Measurements from ENCODE around the gene CENPX. TPM values are rescaled to one million over a fixed set of nuclear protein-coding genes. Genes with fewer than 3 reads are reported as not detected.

Gene CENPX
- total and polyA plus RNA-seq, 10 donors, result 25.4 to 91.8 (median 32.9) TPM

DNA sequence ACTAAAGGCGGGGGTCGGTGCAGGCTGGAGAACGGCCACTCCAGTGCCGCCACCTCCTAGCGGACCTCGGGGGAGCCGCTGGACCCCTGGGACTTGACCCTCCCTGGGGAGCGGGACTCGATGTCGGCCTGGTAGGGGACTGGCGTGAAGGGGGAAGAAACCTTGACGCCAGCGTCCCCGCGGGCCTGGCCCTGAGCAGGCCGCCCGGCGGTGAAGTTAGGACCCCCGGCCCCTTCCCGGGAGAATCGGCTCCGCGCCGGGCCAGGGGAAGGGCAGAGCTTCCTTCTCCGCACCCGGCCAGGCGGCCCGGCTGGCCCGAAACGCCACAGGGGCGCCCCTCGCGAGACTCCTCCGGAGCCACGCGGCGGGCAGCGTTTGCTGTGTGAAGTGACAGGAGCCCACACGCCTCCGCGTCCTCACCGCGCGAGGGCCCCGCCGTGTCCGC is 42.5 kb upstream of the CENPX start:
- Histone ChIP-seq H3K4me1 (peaks cover 17 to 47% (median 34%) of the 10 kb centered on the region in 6 donors), H3K4me3 (peak overlapping the region; percentile 73 to 96 (median 91)), H3K27ac (peak overlapping the region in 7 of 8 donors; percentile 88 to 94 (median 91)), H3K36me3 (peaks cover 0 to 40% (median 32%) of the 10 kb centered on the region in 6 donors), H3K27me3 (replicated peaks in 1 of 7) (no peaks in the 10 kb centered on the region), H3K9me3 (no peaks in the 10 kb centered on the region)
- TF ChIP-seq, protein P1, sequence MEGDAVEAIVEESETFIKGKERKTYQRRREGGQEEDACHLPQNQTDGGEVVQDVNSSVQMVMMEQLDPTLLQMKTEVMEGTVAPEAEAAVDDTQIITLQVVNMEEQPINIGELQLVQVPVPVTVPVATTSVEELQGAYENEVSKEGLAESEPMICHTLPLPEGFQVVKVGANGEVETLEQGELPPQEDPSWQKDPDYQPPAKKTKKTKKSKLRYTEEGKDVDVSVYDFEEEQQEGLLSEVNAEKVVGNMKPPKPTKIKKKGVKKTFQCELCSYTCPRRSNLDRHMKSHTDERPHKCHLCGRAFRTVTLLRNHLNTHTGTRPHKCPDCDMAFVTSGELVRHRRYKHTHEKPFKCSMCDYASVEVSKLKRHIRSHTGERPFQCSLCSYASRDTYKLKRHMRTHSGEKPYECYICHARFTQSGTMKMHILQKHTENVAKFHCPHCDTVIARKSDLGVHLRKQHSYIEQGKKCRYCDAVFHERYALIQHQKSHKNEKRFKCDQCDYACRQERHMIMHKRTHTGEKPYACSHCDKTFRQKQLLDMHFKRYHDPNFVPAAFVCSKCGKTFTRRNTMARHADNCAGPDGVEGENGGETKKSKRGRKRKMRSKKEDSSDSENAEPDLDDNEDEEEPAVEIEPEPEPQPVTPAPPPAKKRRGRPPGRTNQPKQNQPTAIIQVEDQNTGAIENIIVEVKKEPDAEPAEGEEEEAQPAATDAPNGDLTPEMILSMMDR (IDR thresholded peaks at IDR 0.05 in 8 of 11, conservative IDR thresholded peaks at IDR 0.05 in 3 of 11), result no peak
- TF ChIP-seq POLR2A (IDR thresholded peaks at IDR 0.05), result no peak
- TF ChIP-seq POLR2AphosphoS5 (IDR thresholded peaks at IDR 0.05), result no peak
- 1 to 2% (median 1%) methylated on average over 23 to 47 of the region's 47 CpGs for WGBS, 5 donors
- peak; percentile 86 for DNase-seq
- intact Hi-C loops (cut with DNase I; ENCODE audit: low total_unique reads), result no loop called here

DNA sequence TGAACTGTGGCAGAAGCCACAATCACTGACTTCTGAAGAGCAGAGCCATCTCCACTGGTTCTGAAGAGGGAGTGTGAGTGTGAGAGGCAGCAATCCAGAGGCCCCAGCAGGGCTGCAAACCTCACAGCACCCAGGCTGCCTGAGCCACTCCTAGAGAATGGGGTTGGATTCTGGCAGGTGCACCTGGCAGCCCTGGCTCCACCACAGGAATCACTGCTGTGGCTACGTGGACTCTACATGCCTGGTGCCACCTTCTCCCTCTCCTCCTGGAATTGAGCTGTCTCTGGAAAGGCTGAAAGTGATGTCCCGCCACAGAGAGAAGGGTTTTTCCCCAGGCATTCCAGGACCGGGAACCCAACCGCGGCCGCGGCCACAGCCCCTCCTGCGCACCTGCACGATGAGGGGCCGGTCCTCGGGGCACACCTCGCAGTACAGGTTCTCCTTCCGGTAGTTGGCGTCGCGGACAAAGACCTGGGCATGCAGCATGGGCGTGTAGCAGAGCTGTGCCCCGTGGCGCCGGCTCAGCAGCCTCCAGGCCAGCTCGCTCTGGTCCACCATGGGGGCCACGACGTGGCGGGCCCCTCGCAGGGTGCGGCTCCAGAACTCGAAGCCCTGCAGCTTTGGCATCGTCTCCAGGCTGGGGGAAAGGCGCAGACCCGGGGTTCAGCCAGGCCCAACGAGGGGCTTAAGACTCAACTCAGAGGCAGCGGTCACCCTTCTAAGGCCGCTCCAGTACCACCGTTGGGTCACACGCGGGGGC is 41.9 kb upstream of the CENPX start:
- no peak for DNase-seq
- Histone ChIP-seq H3K27ac (peak overlapping the region in 7 of 8 donors; percentile 88 to 94 (median 91)), H3K36me3 (peaks cover 0 to 46% (median 38%) of the 10 kb centered on the region in 6 donors), H3K27me3 (replicated peaks in 1 of 7) (no peaks in the 10 kb centered on the region), H3K4me3 (peak overlapping the region; percentile 73 to 96 (median 91)), H3K4me1 (peaks cover 17 to 51% (median 35%) of the 10 kb centered on the region in 6 donors), H3K9me3 (no peaks in the 10 kb centered on the region)
- 41 to 57% (median 51%) methylated on average over 17 to 36 of the region's 36 CpGs for WGBS, 5 donors
- TF ChIP-seq, protein P1 (IDR thresholded peaks at IDR 0.05 in 8 of 11, conservative IDR thresholded peaks at IDR 0.05 in 3 of 11), result no peak
- TF ChIP-seq POLR2A (IDR thresholded peaks at IDR 0.05) (no peak), POLR2AphosphoS5 (IDR thresholded peaks at IDR 0.05) (no peak)
- intact Hi-C loops (cut with DNase I; ENCODE audit: low total_unique reads), result no loop called here

DNA sequence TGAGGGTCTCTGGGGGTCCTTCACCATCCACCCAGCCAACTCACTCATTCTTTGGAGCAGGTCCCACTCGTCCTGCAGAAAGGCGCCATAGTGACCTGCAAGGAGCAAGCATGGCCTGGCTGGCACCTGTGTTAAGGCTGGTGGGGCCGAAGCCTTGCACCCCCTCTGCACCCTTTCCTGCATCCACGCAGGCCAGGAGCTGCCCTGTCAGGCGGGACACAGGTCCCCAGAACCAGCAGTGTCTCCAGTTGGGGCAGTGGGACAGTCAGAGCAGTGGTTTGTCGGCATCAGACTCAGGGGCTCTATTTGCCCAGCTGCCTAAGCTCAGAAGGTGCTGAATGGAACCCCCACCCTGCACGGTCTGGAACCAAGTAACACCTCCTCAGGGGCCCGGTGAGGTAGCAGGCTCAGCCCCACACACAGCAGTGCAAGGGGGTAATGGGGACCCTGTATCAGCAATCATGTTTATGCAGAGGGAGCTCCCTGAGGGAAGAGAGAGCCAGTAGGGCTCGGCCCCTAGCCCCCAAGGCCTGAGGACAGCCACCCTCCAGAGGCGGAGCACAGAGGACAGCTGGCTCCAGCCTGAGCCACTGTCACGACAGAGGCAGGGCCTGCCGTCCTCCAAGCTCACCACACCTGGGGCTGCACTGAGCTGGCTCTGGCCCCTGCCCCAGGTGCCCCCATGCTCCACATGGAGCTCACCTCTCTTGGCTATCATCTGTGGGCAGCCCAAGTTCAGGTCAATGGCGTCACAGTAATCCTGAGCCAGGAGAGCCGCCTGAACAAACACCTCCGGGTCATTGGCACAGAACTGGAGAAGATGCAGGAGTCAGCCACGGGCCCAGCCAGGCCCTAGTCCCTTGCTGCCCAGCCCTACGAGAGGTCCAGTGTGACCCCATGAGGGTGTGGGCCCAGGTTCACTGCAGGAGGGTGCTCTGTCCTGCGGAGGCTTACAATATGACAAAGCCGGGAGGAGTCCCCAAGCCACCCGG is 41.0 kb upstream of the CENPX start:
- no peaks in the 10 kb centered on the region for H3K9me3 ChIP-seq
- peak; percentile 46 for DNase-seq
- no peak for TF ChIP-seq POLR2A (IDR thresholded peaks at IDR 0.05)
- TF ChIP-seq, protein P1 (IDR thresholded peaks at IDR 0.05 in 8 of 11, conservative IDR thresholded peaks at IDR 0.05 in 3 of 11), result no peak
- H3K36me3 ChIP-seq, result peaks cover 0 to 55% (median 46%) of the 10 kb centered on the region in 6 donors
- intact Hi-C loops (cut with DNase I; ENCODE audit: low total_unique reads), result no loop called here
- H3K4me1 ChIP-seq, result peaks cover 17 to 60% (median 39%) of the 10 kb centered on the region in 6 donors
- peak overlapping the region in 2 of 8 donors; percentile 88 to 92 for H3K27ac ChIP-seq
- 85 to 91% (median 88%) methylated on average over 11 to 20 of the region's 20 CpGs for WGBS, 5 donors
- H3K4me3 ChIP-seq, result peak overlapping the region in 2 of 8 donors; percentile 73 to 96
- no peaks in the 10 kb centered on the region for H3K27me3 ChIP-seq (replicated peaks in 1 of 7)
